NT2/D1 (cell line): ENCODE data around the gene FARSA.
"Not testable (repeated sequence)": the region's sequence is repeated elsewhere in the genome, so short reads cannot be mapped to it uniquely, and the experiment has no call there.

Source experiments
- SUZ12 ChIP-seq: IDR thresholded peaks from 2 replicates; pipeline ENCODE4 v1.6.1; 2011; ENCODE audit not compliant: insufficient read length, insufficient read depth; ENCODE audit errors: extremely low read depth
- YY1 ChIP-seq: IDR thresholded peaks from 2 replicates; pipeline ENCODE4 v1.6.1; 2011; ENCODE audit not compliant: insufficient read length, insufficient read depth

DNA sequence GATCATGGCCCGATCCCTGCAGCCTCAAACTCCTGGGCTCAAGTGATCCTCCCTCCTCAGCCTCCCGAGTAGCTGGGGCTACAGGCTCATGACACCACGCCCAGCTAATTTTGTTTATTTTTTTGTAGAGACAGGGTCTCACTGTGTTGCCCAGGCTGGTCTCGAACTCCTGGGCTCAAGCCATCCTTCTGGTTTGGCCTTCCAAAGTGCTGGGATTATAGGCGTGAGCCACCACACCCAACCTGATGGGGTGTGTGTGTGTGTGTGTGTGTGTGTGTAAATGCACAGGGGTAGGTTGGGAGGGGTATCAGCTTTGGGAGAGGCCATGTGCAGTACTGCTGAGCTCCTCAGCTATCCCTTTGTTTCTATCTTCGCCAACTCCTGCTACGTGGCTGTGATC is 42.6 kb upstream of the FARSA start:
- TF ChIP-seq YY1, SUZ12: not testable (repeated sequence)
